Measurements from ENCODE around the gene ZNF789. TPM values are rescaled to one million over a fixed set of nuclear protein-coding genes. Genes with fewer than 3 reads are reported as not detected.

Gene ZNF789
- total RNA-seq, 1 donor, result 10.0 TPM

DNA sequence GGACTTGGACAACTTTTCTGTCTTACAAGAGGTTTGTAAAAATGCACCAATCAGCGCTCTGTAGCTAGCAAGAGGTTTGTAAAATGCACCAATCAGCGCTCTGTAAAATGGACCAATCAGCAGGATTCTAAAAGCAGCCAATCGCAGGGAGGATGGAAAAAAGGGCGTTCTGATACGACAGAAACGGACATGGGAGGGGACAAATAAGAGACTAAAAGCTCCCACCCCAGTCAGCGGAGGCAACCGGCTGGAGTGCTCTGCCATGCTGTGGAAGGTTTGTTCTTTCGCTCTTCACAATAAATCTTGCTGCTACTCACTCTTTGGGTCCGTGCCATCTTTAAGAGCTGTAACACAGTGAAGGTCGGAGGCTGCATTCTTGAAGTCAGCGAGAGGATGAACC, 28.5 kb downstream of the ZNF789 start:
- peak in 2 of 3 donors; percentile 26 to 59 for DNase-seq (ENCODE audit: low read depth in 2 of 3, low spot score in 2 of 3)

DNA sequence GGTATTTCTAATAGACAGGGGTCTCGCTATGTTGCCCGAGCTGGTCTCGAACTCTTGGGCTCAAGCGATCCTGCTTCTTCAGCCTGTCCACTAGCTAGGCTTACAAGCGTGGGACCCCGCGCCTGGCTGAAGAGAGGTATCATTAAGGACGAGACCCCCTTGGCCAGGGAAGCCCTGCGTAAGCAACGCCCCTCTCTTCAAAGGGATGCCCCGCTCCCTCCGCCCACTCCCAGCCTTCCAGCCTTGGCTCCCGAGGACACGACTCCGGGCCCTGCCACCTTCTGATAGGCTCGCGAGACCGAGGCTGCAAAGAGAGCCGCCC, 31.6 kb downstream of the ZNF789 start:
- DNase-seq (ENCODE audit: low read depth in 2 of 3, low spot score in 2 of 3), result no peak

DNA sequence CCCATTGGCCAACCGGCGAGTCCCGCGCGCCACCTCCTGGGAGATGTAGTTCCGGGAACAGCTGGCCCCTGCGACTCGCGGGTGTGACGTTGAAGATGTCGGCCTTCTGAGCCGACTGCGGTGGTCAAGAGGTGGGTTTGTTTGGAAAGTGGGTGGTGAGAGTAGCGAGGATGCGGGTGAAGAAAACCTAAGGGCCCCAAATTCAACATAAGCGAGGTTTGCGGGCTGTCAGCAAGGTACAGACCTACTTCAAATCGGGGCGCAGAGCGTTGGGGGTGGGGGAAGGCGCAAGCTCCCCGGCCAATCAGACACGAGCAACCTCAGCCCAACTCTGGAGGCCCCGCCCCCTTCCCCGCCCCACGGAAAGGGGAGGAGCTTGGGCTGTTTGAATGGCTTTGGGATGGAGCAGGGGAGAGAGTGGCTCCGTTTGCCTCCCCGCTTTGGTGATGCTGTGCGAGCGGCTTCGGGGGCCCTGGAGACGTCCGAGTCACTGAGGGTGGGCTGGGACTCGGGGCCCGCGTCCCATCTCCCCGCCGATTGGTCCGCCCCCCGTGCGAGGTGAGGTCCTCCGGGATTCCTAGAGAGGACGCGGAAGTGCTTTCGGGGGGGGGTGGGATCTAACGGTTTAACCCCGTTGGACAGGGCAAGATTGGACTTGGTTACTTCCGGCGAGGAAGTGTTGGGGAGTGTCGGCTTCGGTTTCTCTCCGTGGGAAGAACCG, 32.1 kb downstream of the ZNF789 start, which contains the start of gene ZKSCAN5:
TSS of gene ZKSCAN5 (plus strand) at position 60 of the 721 bp plus-strand sequence. CDS start 1,383 bp downstream, outside the sequence.
- peak; percentile 97 to 98 (median 98) for DNase-seq (ENCODE audit: low read depth in 2 of 3, low spot score in 2 of 3)

DNA sequence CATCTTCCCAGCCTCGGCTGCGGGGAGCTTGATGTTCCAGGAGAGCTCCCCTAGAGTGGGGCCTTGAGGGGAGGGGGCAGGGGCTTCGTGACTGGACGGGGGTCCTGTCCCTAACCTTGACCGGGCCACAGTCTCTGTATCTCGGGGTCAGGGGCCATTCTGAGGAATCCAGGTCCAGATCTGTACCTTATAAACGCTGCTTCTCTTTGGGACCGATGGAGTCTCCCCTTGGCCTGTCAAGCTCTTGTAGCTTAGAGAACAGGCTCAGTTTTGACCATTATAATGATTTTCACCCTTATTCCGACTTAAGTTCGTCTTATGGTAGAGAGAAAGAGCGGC, 32.6 kb downstream of the ZNF789 start:
- no peak for DNase-seq (ENCODE audit: low read depth in 2 of 3, low spot score in 2 of 3)

DNA sequence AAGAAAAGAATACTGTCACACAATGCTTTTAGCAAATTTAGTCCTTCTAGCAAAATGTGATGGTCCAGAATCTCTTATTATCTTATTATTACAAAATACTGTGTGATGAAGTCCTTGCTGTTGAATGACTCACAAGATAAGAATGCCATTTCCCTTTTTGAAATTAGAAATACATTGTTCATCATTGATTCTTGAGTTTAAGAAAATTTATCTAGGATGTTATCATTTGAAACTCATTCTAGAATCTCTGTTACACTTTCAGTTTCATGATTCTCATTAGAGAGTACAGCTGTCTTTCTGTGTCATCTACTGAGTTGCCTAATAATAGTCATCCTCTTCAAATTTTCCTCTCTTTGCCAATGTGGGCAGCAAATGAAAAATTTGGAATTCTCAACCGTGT, 41.4 kb downstream of the ZNF789 start:
- DNase-seq (ENCODE audit: low read depth in 2 of 3, low spot score in 2 of 3), result no peak

DNA sequence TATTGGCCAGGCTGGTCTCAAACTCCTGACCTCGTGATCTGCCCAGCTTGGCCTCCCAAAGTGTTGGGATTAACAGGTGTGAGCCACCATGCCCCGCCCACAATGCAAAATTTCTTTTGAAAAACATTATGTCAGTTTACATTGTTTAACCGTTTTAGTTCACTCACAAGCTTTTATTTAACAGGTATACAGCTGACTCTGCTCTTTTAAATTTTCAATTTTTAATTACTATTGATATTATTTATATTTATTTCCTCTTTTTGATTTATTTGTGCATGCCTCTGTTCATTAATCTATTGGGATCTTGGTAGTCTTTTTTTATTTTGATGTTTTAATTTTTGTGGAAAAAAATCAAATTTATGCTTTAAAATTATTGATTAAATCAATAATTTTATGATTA, 48.7 kb downstream of the ZNF789 start:
- no peak for DNase-seq (ENCODE audit: low read depth in 2 of 3, low spot score in 2 of 3)

DNA sequence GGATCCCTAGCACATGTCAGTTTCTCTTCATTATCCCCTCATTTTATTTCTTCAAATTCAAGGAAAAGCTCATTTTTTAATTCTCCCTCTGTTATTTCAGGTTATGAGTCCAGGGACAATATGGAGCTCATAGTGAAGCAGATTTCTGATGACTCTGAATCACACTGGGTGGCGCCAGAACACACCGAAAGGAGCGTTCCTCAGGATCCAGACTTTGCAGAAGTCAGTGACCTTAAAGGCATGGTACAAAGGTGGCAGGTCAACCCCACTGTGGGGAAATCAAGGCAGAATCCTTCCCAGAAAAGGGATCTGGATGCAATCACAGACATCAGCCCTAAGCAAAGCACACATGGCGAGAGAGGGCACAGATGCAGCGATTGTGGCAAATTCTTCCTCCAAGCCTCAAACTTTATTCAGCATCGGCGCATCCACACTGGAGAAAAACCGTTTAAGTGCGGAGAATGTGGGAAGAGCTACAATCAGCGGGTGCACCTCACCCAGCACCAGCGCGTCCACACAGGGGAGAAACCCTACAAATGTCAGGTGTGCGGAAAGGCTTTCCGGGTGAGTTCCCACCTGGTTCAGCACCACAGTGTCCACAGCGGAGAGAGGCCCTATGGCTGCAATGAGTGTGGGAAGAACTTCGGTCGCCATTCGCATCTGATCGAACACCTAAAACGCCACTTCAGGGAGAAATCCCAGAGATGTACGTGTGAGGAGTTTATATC, 53.2 kb downstream of the ZNF789 start:
- peak in 2 of 3 donors; percentile 24 to 51 for DNase-seq (ENCODE audit: low read depth in 2 of 3, low spot score in 2 of 3)

DNA sequence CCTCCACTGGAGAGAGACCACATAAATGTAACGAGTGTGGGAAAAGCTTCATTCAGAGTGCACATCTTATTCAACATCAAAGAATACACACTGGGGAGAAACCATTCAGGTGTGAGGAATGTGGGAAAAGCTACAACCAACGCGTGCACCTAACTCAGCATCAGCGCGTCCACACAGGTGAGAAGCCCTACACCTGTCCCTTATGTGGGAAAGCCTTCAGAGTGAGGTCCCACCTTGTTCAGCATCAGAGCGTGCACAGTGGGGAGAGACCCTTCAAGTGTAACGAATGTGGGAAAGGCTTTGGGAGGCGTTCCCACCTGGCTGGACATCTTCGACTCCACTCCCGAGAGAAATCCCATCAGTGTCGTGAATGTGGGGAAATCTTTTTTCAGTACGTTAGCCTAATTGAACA, 58.7 kb downstream of the ZNF789 start:
- no peak for DNase-seq (ENCODE audit: low read depth in 2 of 3, low spot score in 2 of 3)

DNA sequence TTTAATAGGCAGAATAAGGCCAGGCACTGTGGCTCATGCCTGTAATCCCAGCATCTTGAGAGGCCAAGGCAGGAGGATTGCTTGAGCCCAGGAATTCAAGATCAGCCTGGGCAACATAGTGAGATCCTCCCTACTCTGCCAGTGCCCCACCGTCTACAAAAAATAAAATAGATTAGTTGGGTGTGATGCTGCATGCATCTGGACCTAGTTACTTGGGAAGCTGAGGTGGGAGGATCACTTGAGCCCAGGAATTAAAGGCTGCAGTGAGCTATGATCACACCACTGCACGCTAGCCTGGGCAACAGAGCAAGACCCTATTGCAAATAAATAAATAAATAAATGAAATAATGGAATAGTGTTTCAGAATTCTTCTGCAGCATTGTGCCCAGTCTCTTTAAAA, 63.0 kb downstream of the ZNF789 start:
- DNase-seq (ENCODE audit: low read depth in 2 of 3, low spot score in 2 of 3), result no peak

Other genes with a start within 250 kb of the ZNF789 start
- gene MYH16, start 200.1 kb upstream of the ZNF789 start, total RNA-seq, result not detected
- gene ARPC1A, start 147.0 kb upstream of the ZNF789 start, total RNA-seq, result 52.8 TPM
- gene ARPC1B, start 98.2 kb upstream of the ZNF789 start, total RNA-seq, result 420 TPM
- 14.3 TPM for gene PDAP1, start 64.3 kb upstream of the ZNF789 start, total RNA-seq
- gene BUD31, start 63.9 kb upstream of the ZNF789 start, total RNA-seq, result 32.9 TPM
- 8.9 TPM for gene PTCD1, start 34.1 kb upstream of the ZNF789 start, total RNA-seq
- gene CPSF4, start 33.9 kb upstream of the ZNF789 start, total RNA-seq, result 41.5 TPM
- 334 TPM for gene ATP5MF, start 6.7 kb upstream of the ZNF789 start, total RNA-seq
- 61.4 TPM for gene ZNF394, start 27.4 kb downstream of the ZNF789 start, total RNA-seq
- gene ZKSCAN5, start 31.8 kb downstream of the ZNF789 start, total RNA-seq, result 6.5 TPM
- gene FAM200A, start 79.2 kb downstream of the ZNF789 start, total RNA-seq, result 3.2 TPM
- gene ZNF655, start 85.8 kb downstream of the ZNF789 start, total RNA-seq, result 44.2 TPM
- 0.54 TPM for gene TMEM225B, start 125.4 kb downstream of the ZNF789 start, total RNA-seq
- gene ZSCAN25, start 144.1 kb downstream of the ZNF789 start, total RNA-seq, result 17.5 TPM
- not detected for gene CYP3A5, start 207.1 kb downstream of the ZNF789 start, total RNA-seq